NCI-H82 treated with DMSO at 0.1 percent for 48 hours (cell line): Measurements from ENCODE around the gene MYLK4.

Experiments
- DNase-seq: peaks from one replicate; lab custom pipeline; 2025; ENCODE audit not compliant: unreplicated experiment; lab: John Stamatoyannopoulos, UW

The MYLK4 gene

DNA sequence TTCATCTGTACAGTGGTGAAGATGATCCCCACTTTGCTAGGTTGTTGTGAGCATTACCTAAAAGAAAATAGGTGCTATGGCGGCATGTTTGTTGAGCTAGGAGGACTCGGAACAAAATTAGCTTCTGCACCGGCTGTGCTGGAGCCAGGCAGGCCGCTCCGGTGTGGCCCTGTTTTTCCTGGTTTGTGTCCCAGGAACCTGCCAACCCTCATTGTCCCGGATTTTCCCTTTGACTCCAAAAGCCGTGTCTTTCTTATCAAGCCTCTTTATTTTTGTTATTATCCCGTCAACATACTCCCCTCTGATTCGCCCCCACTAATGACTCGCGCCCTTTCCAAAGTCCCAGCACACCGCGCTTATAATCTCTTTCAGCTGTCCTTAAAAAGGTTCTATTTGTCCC, 117.0 kb downstream of the MYLK4 start:
- DNase-seq = no peak

DNA sequence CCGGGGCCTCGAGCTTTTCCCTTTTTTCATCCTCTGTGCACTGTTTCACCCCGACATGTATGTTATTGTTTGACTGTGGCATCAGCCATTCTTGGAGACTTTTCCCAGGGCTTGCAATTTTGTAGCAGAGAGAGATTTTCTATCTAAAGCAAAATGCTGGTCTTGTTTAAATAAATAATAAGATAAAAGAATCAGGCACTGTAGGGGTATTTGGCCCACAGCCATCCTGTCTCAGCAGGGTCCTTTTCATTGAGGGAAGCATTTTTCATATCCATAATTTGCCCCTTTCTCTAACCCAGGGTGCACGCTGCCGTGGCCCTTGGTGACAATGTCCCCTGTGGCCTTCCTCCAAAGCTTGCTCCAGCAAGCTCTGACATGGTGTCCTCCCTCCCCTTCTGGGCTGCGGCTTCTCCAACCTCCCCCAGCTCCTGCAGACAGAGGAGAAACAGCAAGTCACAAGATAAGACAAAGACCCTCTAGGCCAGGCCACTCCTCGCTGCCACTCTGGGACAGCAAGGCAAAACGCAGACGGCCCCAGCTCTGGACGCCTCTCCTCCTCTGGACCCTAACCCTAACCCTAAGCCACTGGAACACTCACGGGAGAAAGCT, 117.6 kb downstream of the MYLK4 start:
- DNase-seq = no peak

DNA sequence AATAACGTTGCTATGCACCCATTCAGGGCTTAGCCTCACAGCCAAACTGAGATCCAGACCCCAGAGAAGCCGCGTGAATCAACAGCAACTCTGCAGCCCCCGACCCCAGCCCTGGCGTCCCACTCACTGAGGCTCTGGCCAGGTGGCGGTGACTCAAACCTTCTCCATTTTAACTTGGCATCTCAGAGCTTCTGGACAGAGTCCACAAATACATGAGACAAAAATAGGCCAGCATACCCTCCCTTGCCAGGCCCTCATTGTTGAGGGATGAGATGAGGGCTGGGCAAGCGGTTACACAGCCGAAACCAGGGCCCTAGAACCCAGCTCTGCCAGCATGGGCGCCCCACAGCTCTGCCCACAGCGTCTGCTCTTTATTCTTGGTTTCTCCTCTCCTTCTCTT, 118.4 kb downstream of the MYLK4 start:
- DNase-seq = no peak

DNA sequence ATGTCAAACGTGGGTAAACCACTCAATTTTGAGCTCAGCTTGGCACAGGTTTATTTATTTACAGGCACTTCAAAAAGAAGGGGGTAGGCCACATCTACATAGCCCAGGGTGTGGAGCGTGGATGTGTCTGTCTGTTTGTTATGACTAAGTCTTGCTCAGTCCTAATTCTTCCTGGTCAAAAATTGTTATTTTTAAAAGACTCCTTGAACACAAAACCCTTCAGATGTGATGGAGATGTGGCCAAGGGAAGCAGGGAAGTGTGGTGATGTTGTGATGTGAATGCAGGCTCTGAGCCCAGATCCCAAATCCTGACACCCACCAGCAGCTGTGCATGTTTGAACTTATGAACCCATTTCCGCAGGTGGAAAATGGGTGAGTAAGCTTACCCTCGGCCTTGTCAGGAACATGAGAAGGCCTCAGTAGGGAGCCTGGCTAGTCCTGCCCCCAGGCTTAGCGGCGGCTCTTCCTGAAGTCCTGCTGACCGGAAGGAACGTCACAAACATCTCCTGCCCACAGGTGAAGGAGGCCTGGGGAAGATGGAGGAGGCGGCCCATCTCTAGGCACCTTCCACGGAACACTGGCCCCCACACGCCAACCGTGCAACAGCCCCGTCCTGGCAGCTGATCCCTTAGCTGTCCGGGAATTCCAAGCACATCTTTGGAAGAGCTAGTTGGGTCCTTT, 119.7 kb downstream of the MYLK4 start:
- DNase-seq = no peak

DNA sequence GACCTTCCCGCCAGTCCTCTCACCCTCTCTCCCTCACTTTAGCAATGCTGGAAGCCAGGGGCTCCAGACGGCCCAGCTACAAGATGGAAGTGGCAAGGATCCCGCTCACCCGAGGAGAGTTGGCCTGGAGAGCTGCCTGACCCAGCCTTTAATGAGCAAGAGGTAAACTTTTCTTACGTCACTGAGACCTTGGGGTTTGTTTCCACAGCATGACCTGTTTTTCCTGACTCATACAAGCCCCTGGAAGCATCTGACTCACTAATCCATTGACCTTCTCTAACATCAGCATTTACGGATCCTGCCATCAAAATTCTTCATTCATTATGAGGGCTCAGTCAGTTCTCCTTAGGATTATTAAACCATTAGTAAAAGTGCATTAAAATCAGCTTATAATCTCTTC, 120.4 kb downstream of the MYLK4 start:
- DNase-seq = no peak

DNA sequence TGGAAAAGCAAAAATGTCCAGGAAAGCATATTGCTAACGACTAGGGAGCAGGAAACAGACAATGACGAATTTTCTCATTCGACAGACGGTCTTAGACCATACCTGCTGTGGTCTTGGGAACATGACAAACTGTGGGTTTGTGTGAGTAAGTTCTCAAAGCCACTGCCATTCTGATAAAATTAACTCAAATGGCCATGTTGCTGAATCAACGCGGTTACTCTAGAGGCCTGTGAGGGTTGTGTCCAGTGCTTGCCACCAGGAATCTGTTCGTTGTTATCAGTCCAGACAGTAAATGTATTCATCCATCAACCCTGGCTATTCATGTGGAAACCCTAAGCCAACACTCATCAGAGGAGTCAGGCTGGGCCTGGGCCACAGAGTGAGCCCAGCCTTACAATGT, 124.3 kb downstream of the MYLK4 start:
- no peak for DNase-seq

DNA sequence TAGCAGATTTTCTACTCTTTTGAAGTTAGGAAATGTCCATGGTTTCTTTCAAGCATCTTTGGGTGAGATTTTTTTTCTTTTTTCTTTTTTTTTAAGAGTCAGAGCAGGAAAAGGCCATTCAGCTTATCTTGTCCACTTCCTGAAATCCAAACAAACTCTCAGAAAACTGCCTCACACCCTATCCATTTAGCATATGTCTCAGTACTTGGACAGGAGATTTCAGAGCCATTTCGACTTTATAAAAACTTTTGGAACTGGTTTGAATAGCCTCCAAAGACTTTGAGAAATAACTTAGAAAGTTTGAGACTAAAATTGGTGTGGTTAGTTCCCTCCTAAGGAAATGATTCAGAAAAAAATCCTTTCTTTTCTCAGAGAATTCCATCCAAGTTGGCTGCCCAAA, 125.1 kb downstream of the MYLK4 start:
- DNase-seq = no peak

DNA sequence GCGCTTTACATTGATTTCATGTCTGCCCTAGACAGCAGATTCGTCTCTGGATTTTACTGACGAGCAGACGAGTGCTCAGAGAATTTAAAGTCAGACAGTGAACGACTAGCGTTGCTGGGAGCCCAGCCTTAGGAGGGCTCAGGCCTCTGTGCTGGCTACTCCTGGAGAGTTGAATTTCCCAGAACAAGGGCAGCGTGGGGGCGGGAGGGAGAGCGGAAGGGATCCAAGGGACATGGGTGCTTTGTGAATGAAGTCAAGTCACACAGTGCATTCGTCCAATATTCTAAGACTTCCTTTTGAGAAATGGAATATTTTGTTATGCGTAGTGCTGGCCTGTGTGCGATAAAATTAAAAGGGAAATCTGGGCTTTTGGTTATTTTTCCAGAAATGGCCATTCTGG, 126.5 kb downstream of the MYLK4 start:
- no peak for DNase-seq

DNA sequence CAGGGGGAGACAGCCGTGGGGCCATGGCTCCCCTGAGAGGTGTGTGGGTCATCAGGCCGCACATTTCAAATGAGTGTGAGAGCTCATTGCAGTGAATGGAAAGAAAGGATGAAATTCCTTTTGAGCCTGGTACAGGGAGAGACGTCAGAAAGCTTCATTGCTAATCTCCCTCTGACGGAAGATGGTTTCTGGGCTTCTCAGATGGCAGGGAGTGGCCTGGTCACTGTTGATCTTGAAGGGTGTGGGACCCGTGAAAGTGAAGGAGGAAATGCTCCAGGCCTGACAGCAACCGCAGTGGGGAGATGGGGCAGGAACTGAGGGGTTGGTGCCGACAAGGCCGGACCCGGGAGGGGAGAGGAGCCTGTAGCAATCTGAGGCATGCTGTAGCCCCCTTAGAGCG, 127.4 kb downstream of the MYLK4 start:
- DNase-seq = no peak

DNA sequence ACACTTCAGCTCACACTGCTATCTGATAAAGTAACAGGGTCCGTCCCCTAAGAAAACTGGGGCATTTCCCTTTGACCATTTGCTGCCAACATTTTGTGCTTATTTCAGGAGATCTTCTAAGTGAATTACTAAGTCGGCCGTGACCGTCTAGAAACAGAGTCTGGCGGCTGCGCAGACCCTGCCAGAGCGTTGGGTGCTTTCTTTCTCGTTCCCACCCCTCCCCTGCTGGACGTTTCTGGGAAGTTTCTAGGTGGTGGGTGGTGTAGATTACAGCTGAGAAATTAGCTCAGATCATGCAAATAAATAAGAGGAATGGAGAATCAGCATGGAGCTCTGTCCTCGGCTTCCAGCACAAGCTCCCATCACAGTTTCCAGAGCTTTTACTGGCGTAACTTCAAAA, 128.1 kb downstream of the MYLK4 start:
- no peak for DNase-seq

DNA sequence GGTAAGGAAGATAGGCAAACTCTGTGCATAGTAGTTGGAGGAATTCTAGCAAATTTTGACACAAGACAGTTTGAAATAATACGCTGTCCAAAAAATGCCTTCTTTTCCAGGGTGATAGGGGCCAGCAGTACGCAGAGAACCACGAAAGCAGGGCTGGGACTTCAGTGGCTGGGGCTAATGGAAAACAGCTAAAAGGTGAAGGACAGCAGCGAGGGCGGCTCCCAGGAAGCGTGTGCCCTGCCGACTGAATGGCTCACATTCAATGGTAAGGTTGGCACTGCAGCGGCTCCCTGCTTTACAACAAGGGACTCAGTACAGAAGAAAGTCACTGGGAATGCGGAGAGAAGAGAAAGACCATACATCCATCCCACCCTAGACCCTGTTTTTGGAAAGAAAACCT, 131.1 kb downstream of the MYLK4 start:
- no peak for DNase-seq

DNA sequence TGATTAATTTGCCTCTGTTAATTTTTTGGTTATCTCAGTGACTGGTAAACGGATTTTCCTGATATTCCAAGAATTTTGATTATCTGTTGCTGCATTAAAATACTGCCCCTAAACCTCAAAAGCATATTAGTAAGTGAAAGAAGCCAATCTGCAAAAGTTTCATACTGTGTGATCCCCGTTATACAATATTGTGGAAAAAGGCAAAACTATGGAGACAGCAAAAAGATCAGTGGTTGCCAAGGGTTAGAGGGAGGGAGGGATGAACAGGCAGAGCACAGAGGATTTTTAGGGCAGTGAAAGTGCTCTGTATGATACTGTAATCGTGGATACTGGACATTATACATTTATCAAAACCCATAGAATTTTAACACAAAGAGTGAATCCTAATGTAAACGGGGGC, 133.0 kb downstream of the MYLK4 start:
- DNase-seq = no peak

DNA sequence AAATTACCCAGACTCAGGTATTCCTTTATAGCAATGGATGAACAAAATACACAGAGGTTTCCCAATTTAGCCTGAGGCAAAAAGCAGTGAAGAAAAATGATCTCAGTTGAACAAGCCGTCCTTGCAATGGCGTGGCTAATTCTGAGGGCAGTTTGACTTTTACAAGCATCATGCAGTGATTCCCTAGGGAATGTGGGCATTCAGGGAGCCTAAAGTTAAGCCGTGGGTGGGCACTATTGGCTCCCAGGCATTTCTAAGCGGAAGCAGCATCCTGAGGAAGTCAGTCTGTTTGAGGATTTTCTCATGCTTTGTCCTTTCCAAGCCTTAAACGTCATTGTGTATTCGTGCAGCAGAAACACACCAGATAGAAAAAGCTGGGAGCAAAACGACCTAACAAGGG, 133.9 kb downstream of the MYLK4 start:
- DNase-seq = no peak

DNA sequence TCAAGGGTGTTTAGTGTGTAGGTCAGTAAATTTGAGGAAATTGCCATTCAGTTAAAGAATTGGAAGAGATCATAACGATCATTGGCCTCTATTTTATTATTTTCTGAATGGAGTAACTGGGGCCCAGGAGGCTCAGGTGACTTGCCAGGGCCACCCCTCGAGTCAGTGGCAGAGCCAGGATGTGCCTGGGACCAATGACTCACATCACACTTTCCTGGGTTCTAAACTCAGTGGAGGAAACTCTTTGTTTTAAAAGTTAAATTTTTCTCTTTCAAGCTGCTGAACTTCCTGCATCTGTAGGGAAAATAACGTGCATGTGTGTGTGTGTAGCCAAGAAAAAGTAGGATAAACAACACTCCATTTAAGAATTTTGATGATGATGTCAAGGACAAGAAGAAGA, 135.5 kb downstream of the MYLK4 start:
- no peak for DNase-seq

DNA sequence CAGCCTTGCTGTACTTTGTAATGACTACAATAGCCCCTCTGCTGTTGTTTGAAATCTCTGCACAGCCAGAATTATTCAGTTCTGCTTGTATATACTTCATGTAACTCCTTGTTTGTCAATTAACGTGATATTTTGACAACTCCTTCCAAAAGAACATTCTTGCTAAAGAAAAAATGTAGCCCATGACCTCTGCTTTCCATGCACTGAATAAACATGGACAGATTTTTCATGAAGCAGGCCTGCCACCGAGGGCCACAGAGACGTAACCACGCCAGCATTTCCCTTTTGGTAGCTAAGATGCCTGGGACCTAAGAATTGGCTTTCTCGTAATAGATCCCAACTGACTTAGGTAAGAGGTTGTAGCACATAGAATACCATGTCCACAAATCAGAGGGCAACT, 135.9 kb downstream of the MYLK4 start:
- no peak for DNase-seq

DNA sequence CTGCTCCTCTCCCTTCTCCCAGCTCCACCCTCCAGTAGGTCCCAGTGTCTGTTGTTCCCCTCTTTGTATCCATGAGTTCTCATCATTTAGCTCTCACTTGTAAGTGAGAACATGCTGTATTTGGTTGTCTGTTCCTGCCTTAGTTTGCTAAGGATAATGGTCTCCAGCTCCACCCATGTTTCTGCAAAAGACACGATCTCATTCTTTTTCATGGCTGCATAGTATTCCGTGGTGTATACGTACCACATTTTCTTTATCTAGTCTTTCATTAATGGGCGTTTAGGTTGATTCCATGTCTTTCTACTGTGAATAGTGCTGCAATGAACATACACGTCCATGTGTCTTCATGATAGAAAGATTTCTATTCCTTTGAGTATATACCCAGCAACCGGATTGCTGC, 136.6 kb downstream of the MYLK4 start:
- no peak for DNase-seq
